HG02571 (cell line): ENCODE measurements around the gene TSPAN31.

Experiments used
- ATAC-seq: cut with Tn5 transposase; IDR thresholded peaks from one replicate; pipeline ENCODE4 v1.9.1; 2021; ENCODE audit warnings: mild to moderate bottlenecking, moderate library complexity; ENCODE audit not compliant: unreplicated experiment

Gene TSPAN31

GRCh38 chr12:57735198-57735855 is 9.5 kb upstream of the TSPAN31 start:
- ATAC-seq: no peak

- ATAC-seq: no peak
Observed at GRCh38 chr12:57735952-57736740, 8.7 kb upstream of the TSPAN31 start.

- no peak for ATAC-seq
Observed at GRCh38 chr12:57736741-57737466, 7.9 kb upstream of the TSPAN31 start.

GRCh38 chr12:57737467-57738460 is 7.1 kb upstream of the TSPAN31 start:
- ATAC-seq: no peak

- no peak for ATAC-seq
Observed at GRCh38 chr12:57738661-57739237, 6.1 kb upstream of the TSPAN31 start, which contains the start of gene AGAP2. AGAP2 (minus strand) TSS chr12:57738742; CDS start chr12:57738246, 496 bp downstream.

GRCh38 chr12:57739387-57739786 is 5.5 kb upstream of the TSPAN31 start:
- ATAC-seq: no peak

GRCh38 chr12:57739914-57740538 is 4.8 kb upstream of the TSPAN31 start:
- no peak for ATAC-seq

GRCh38 chr12:57740656-57741412 is 4.0 kb upstream of the TSPAN31 start:
- ATAC-seq: no peak

GRCh38 chr12:57741413-57741789 is 3.4 kb upstream of the TSPAN31 start:
- no peak for ATAC-seq

GRCh38 chr12:57741844-57742738 is 2.7 kb upstream of the TSPAN31 start:
- peak; percentile 63 for ATAC-seq

GRCh38 chr12:57743769-57744168 is 1.1 kb upstream of the TSPAN31 start:
- ATAC-seq: no peak

- ATAC-seq: peak; percentile 35
Observed at GRCh38 chr12:57744194-57744776, 554 bp upstream of the TSPAN31 start.

- ATAC-seq: no peak
Observed at GRCh38 chr12:57745485-57745881, 644 bp downstream of the TSPAN31 start.

- no peak for ATAC-seq
Observed at GRCh38 chr12:57746025-57746424, 1.2 kb downstream of the TSPAN31 start.

- ATAC-seq: no peak
Observed at GRCh38 chr12:57749061-57749460, 4.2 kb downstream of the TSPAN31 start.

GRCh38 chr12:57750561-57751431 is 6.0 kb downstream of the TSPAN31 start:
- no peak for ATAC-seq

- no peak for ATAC-seq
Observed at GRCh38 chr12:57751432-57751787, 6.6 kb downstream of the TSPAN31 start.
